ENCODE measurements around the gene FAM234B. TPM values are rescaled to one million over a fixed set of nuclear protein-coding genes. Genes with fewer than 3 reads are reported as not detected.
A peak's percentile ranks its signal among the peaks of the same experiment; 100 is the strongest.

Gene FAM234B
- total RNA-seq, 1 experiment from 2014 or later, result 11.4 TPM

GRCh38 chr12:13124656-13125505 lies 80.7 kb downstream of the FAM234B start:
- H3K36me3 ChIP-seq (ENCODE audit: control insufficient read depth, insufficient read depth, low read length), result no peaks in the 10 kb centered on the region
- Mint-ChIP-seq H3K4me1 (ENCODE audit: low read depth, unreplicated experiment) (peaks cover 24% of the 10 kb centered on the region), H3K4me3 (ENCODE audit: unreplicated experiment) (peak overlapping the region; percentile 3), H3K36me3 (ENCODE audit: insufficient read depth, unreplicated experiment) (no peaks in the 10 kb centered on the region), H3K27ac (ENCODE audit: unreplicated experiment) (peak overlapping the region; percentile 27), H3K27me3 (ENCODE audit: insufficient read depth, unreplicated experiment) (no peaks in the 10 kb centered on the region), H3K9me3 (ENCODE audit: unreplicated experiment) (no peaks in the 10 kb centered on the region)
- ChIA-PET POLR2A (interaction anchor here (0.5 to 0.7 kb wide), 3 partner anchors 13 to 228 kb away, joined by 3 to 9 read pairs (median 4); no protein-coding TSS in a partner anchor), CTCF (interaction anchor here (0.8 to 1.6 kb wide), 6 partner anchors 23 to 138 kb away, joined by 3 to 5 read pairs (median 4); no protein-coding TSS in a partner anchor)
- TSS peak; percentile 32 for BruUV-seq (replicated peaks)
- peaks cover 53% of the 10 kb centered on the region for H3K4me1 ChIP-seq
- H3K27me3 ChIP-seq (replicated peaks; ENCODE audit: control insufficient read depth, insufficient read depth, low read length), result no peaks in the 10 kb centered on the region
- no peaks in the 10 kb centered on the region for H3K9me3 ChIP-seq
- no peak overlapping the region for H3K4me3 ChIP-seq (ENCODE audit: low read depth, low read length)
- TF ChIP-seq, protein P1, sequence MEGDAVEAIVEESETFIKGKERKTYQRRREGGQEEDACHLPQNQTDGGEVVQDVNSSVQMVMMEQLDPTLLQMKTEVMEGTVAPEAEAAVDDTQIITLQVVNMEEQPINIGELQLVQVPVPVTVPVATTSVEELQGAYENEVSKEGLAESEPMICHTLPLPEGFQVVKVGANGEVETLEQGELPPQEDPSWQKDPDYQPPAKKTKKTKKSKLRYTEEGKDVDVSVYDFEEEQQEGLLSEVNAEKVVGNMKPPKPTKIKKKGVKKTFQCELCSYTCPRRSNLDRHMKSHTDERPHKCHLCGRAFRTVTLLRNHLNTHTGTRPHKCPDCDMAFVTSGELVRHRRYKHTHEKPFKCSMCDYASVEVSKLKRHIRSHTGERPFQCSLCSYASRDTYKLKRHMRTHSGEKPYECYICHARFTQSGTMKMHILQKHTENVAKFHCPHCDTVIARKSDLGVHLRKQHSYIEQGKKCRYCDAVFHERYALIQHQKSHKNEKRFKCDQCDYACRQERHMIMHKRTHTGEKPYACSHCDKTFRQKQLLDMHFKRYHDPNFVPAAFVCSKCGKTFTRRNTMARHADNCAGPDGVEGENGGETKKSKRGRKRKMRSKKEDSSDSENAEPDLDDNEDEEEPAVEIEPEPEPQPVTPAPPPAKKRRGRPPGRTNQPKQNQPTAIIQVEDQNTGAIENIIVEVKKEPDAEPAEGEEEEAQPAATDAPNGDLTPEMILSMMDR (IDR thresholded peaks at IDR 0.05; ENCODE audit: insufficient read depth in 1 of 2, low read depth in 1 of 2, low read length in 1 of 2, severe bottlenecking in 1 of 2, unreplicated experiment in 1 of 2), result no peak
- DNase-seq, result peak; percentile 55 to 62
- intact Hi-C loops (cut with micrococcal nuclease; ENCODE audit: unreplicated experiment), result no loop called here

DNA sequence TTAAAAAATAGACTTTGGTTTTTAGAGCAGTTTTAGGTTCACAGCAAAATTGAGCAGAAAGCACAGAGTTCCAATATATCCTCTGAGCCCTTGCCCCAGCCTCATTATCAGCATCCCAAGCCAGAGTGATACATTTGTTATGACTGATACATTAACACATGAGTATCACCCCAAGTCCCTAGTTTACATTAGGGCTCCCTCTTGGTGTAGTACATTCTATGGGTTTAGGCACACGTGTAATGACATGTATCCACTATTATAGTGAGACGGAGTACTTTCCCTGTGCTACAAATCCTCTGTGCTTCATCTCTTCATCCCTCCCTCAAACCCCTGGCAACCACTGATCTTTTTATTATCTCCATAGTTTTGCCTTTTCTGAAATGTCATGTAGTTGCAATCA lies 81.8 kb downstream of the FAM234B start:
- peaks cover 55% of the 10 kb centered on the region for H3K4me1 ChIP-seq

DNA sequence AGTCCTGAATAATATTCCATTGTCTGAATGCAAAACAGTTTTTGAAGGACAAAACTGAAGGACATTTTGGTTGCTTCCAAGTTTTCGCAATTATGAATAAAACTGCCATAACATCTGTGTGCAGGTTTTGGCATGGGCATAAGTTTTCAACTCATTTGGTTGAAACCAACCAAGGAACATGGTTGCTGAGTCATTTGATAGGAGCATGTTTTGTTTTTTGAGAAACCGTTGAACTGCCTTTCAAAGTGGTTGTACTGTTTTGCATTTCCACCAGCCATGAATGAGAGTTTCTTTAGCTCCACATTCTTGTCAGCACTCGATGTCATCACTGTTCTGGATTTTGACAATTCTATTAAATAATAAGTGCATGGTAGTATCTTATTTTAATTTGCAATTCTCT lies 82.3 kb downstream of the FAM234B start:
- peaks cover 60% of the 10 kb centered on the region for H3K4me1 ChIP-seq
- POLR2A ChIA-PET, result no interaction called here
- H3K4me3 Mint-ChIP-seq (ENCODE audit: unreplicated experiment), result no peak overlapping the region
- no peak for DNase-seq
- H3K9me3 Mint-ChIP-seq (ENCODE audit: unreplicated experiment), result no peaks in the 10 kb centered on the region
- TF ChIP-seq, protein P1 (IDR thresholded peaks at IDR 0.05; ENCODE audit: insufficient read depth in 1 of 2, low read depth in 1 of 2, low read length in 1 of 2, severe bottlenecking in 1 of 2, unreplicated experiment in 1 of 2), result no peak
- BruUV-seq (replicated peaks), result no TSS peak
- H3K27me3 Mint-ChIP-seq (ENCODE audit: insufficient read depth, unreplicated experiment), result no peaks in the 10 kb centered on the region
- intact Hi-C loops (cut with micrococcal nuclease; ENCODE audit: unreplicated experiment), result no loop called here
- no peaks in the 10 kb centered on the region for H3K36me3 Mint-ChIP-seq (ENCODE audit: insufficient read depth, unreplicated experiment)
- H3K9me3 ChIP-seq, result no peaks in the 10 kb centered on the region
- H3K27ac Mint-ChIP-seq (ENCODE audit: unreplicated experiment), result no peak overlapping the region
- H3K36me3 ChIP-seq (ENCODE audit: control insufficient read depth, insufficient read depth, low read length), result no peaks in the 10 kb centered on the region
- CTCF ChIA-PET, result no interaction called here
- peaks cover 39% of the 10 kb centered on the region for H3K4me1 Mint-ChIP-seq (ENCODE audit: low read depth, unreplicated experiment)
- H3K27me3 ChIP-seq (replicated peaks; ENCODE audit: control insufficient read depth, insufficient read depth, low read length), result no peaks in the 10 kb centered on the region
- no peak overlapping the region for H3K4me3 ChIP-seq (ENCODE audit: low read depth, low read length)

More for the DNA sequence above, 81.8 kb downstream of the FAM234B start:
- Histone ChIP-seq H3K9me3 (no peaks in the 10 kb centered on the region), H3K4me3 (ENCODE audit: low read depth, low read length) (no peak overlapping the region), H3K36me3 (ENCODE audit: control insufficient read depth, insufficient read depth, low read length) (no peaks in the 10 kb centered on the region), H3K27me3 (replicated peaks; ENCODE audit: control insufficient read depth, insufficient read depth, low read length) (no peaks in the 10 kb centered on the region)
- Mint-ChIP-seq H3K27me3 (ENCODE audit: insufficient read depth, unreplicated experiment) (no peaks in the 10 kb centered on the region), H3K4me3 (ENCODE audit: unreplicated experiment) (no peak overlapping the region), H3K36me3 (ENCODE audit: insufficient read depth, unreplicated experiment) (no peaks in the 10 kb centered on the region), H3K4me1 (ENCODE audit: low read depth, unreplicated experiment) (peaks cover 34% of the 10 kb centered on the region), H3K9me3 (ENCODE audit: unreplicated experiment) (no peaks in the 10 kb centered on the region), H3K27ac (ENCODE audit: unreplicated experiment) (no peak overlapping the region)
- no peak for DNase-seq
- ChIA-PET POLR2A (no interaction called here), CTCF (no interaction called here)
- BruUV-seq (replicated peaks), result no TSS peak
- intact Hi-C loops (cut with micrococcal nuclease; ENCODE audit: unreplicated experiment), result no loop called here
- TF ChIP-seq, protein P1 (IDR thresholded peaks at IDR 0.05; ENCODE audit: insufficient read depth in 1 of 2, low read depth in 1 of 2, low read length in 1 of 2, severe bottlenecking in 1 of 2, unreplicated experiment in 1 of 2), result no peak

All from Caco-2 (cell line).